Measurements from ENCODE around the gene TULP1. TPM values are rescaled to one million over a fixed set of nuclear protein-coding genes. Genes with fewer than 3 reads are reported as not detected.

Gene TULP1
- total and polyA plus RNA-seq, 2 of the 8 experiments (the other 6 are each of a cell fraction or from before 2014, with no cell fraction given), result 3.2 to 6.8 TPM

DNA sequence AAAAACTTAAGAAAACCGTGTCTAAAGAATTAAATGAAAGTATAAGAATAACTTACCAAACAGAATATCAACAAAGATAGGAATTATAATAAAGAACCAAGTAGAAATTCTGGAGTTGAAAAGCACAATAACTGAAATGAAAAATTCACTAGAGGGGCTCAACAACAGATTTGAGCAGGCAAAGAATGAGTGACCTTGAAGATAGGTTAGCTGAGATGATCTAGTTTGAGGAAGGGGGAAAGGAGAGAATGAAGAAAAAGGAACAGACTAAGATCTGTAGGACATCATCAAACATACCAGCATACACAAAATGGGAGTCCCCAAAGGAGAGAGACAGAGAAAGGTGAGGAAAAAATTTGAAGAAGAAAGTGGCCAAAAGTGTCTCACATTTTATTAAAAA lies 37.7 kb upstream of the TULP1 start:
- no peak overlapping the region for H2AFZ ChIP-seq (ENCODE audit: low read length)
- no peak overlapping the region for H3K14ac ChIP-seq (ENCODE audit: insufficient read length)
- no peak overlapping the region for H3K27ac ChIP-seq (ENCODE audit: low read depth, low read length)
- no peak overlapping the region for H2AK5ac ChIP-seq (ENCODE audit: low read depth, low read length)
- H3K4me3 ChIP-seq (ENCODE audit: extremely low read depth in 1 of 4, insufficient read depth in 2 of 4, low read depth in 3 of 4, low read length in 4 of 4), result no peak overlapping the region
- no peaks in the 10 kb centered on the region for H3K27me3 ChIP-seq (replicated peaks in 1 of 4; ENCODE audit: control insufficient read depth in 3 of 4, extremely low read depth in 1 of 4, insufficient read depth in 3 of 4, low read length in 3 of 4)
- no peaks in the 10 kb centered on the region for H3K23me2 ChIP-seq (ENCODE audit: low read depth, low read length)
- no peak overlapping the region for H2BK12ac ChIP-seq (ENCODE audit: low read depth, low read length)
- no peak overlapping the region for H4K5ac ChIP-seq (ENCODE audit: insufficient read length, low read depth, low read length)
- no peak overlapping the region for H3K4ac ChIP-seq (replicated peaks; ENCODE audit: insufficient read length, low read depth, low read length)
- no peak overlapping the region for H3K18ac ChIP-seq (ENCODE audit: extremely low read depth, low read length)
- H3K79me1 ChIP-seq (ENCODE audit: low read depth, low read length), result no peaks in the 10 kb centered on the region
- no peak overlapping the region for H3K9ac ChIP-seq (replicated peaks in 1 of 4; ENCODE audit: extremely low read depth in 1 of 4, low read depth in 3 of 4, low read length in 3 of 4)
- H3K79me2 ChIP-seq (ENCODE audit: control insufficient read depth in 1 of 2, insufficient read depth in 2 of 2, low read length in 2 of 2), result no peaks in the 10 kb centered on the region
- no peaks in the 10 kb centered on the region for H3K9me3 ChIP-seq (ENCODE audit: insufficient read depth in 2 of 2, low read depth in 1 of 2, low read length in 1 of 2)
- no peak overlapping the region for H2BK120ac ChIP-seq (replicated peaks; ENCODE audit: low read depth, low read length)
- no peaks in the 10 kb centered on the region for H4K20me1 ChIP-seq (replicated peaks in 1 of 2; ENCODE audit: control insufficient read depth in 1 of 2, insufficient read depth in 2 of 2, low read length in 2 of 2)
- no peak overlapping the region for H3K4me2 ChIP-seq (ENCODE audit: insufficient read depth in 1 of 2, low read depth in 2 of 2, low read length in 2 of 2)
- no peaks in the 10 kb centered on the region for H3K36me3 ChIP-seq (ENCODE audit: control insufficient read depth in 2 of 4, insufficient read depth in 4 of 4, low read length in 3 of 4)
- ChIA-PET POLR2A (ENCODE audit: partially characterized antibody) (interaction anchor here (1.0 to 1.7 kb wide), 4 partner anchors 24 to 214 kb away, joined by 3 to 6 read pairs (median 4); partner anchors contain the start of gene RPL10A), CTCF (ENCODE audit: partially characterized antibody) (interaction anchor here (4.5 to 24.0 kb wide), 2 partner anchors 12 to 21 kb away, joined by 46 to 521 read pairs; no protein-coding TSS in a partner anchor)
- no peak for FAIRE-seq
- no peak overlapping the region for H2BK20ac ChIP-seq (ENCODE audit: low read length)
- H4K8ac ChIP-seq (ENCODE audit: extremely low read depth, insufficient read depth, low read length), result no peak overlapping the region
- H3K23ac ChIP-seq (ENCODE audit: insufficient read length), result no peak overlapping the region
- H2BK5ac ChIP-seq (ENCODE audit: low read depth, low read length), result no peak overlapping the region
- no peaks in the 10 kb centered on the region; a peak in 2 of 7 replicates for H3K4me1 ChIP-seq (replicated peaks in 1 of 4; ENCODE audit: control insufficient read depth in 3 of 4, insufficient read depth in 4 of 4, low read length in 3 of 4)
- DNase-seq (ENCODE audit: low read depth in 1 of 2, low spot score in 2 of 2), result no peak
- no peak overlapping the region for H2BK15ac ChIP-seq (ENCODE audit: low read length)
- no peak overlapping the region for H3K56ac ChIP-seq (replicated peaks; ENCODE audit: insufficient read length, low read depth, low read length)
- WGBS, 2 experiments (ENCODE audit: extremely low coverage in 1 of 2, insufficient coverage in 1 of 2, insufficient read length in 1 of 2, insufficient replicate concordance in 2 of 2, low coverage in 1 of 2, low lambda C conversion rate in 2 of 2, missing lambda C conversion rate in 1 of 2), result 63% methylated on average over 1 of the region's 1 CpG; no CpG with 5 or more reads in 1 of the 2 experiments
- no peak overlapping the region for H4K91ac ChIP-seq (replicated peaks; ENCODE audit: insufficient read length, low read length)
- TF ChIP-seq KDM4A (IDR thresholded peaks at IDR 0.05; ENCODE audit: low read depth, low read length, severe bottlenecking) (no peak), RAD21 (IDR thresholded peaks at IDR 0.05 in 1 of 2, conservative IDR thresholded peaks at IDR 0.05 in 1 of 2; ENCODE audit: low read depth in 2 of 2, low read length in 2 of 2) (no peak), SIRT6 (IDR thresholded peaks at IDR 0.05; ENCODE audit: low read length) (no peak), SUZ12 (IDR thresholded peaks at IDR 0.05; ENCODE audit: low read length) (no peak), GTF2F1 (IDR thresholded peaks at IDR 0.05; ENCODE audit: borderline replicate concordance, low read depth, low read length) (no peak), TEAD4 (IDR thresholded peaks at IDR 0.05; ENCODE audit: low read depth, low read length) (no peak), PHF8 (conservative IDR thresholded peaks at IDR 0.05; ENCODE audit: low read depth, low read length) (no peak), ATF3 (IDR thresholded peaks at IDR 0.05; ENCODE audit: insufficient read depth, low read depth, low read length) (no peak), TAF1 (IDR thresholded peaks at IDR 0.05; ENCODE audit: low read depth, low read length) (no peak), KDM1A (IDR thresholded peaks at IDR 0.05; ENCODE audit: borderline replicate concordance, low read length) (no peak)
- TF ChIP-seq, protein P1, sequence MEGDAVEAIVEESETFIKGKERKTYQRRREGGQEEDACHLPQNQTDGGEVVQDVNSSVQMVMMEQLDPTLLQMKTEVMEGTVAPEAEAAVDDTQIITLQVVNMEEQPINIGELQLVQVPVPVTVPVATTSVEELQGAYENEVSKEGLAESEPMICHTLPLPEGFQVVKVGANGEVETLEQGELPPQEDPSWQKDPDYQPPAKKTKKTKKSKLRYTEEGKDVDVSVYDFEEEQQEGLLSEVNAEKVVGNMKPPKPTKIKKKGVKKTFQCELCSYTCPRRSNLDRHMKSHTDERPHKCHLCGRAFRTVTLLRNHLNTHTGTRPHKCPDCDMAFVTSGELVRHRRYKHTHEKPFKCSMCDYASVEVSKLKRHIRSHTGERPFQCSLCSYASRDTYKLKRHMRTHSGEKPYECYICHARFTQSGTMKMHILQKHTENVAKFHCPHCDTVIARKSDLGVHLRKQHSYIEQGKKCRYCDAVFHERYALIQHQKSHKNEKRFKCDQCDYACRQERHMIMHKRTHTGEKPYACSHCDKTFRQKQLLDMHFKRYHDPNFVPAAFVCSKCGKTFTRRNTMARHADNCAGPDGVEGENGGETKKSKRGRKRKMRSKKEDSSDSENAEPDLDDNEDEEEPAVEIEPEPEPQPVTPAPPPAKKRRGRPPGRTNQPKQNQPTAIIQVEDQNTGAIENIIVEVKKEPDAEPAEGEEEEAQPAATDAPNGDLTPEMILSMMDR (IDR thresholded peaks at IDR 0.05; ENCODE audit: control extremely low read depth in 1 of 3, insufficient read depth in 1 of 3, low read depth in 1 of 3, low read length in 3 of 3), result no peak
